Subcutaneous adipose tissue (tissue), 4 donors: ENCODE measurements around the gene XRCC3. TPM values are rescaled to one million over a fixed set of nuclear protein-coding genes. Genes with fewer than 3 reads are reported as not detected.

ENCODE experiments used
- total RNA-seq, 4 donors: library from RNA; depleted of rRNA; stranded (reverse); fragments of >200 nt; gene quantifications; one replicate each; pipeline ENCODE4 v1.1.0, GENCODE V29; 2016
- TF ChIP-seq, protein P1 (sequence below): fragments of 450-650 bp; IDR thresholded peaks from one replicate; pipeline ENCODE4 v1.5.1; 2016; ENCODE audit warnings: low read depth, mild to moderate bottlenecking, control low read depth, antibody characterized with exemption, moderate library complexity

XRCC3 gene
- total RNA-seq, 4 donors from 2014 or later = 2.4 to 6.0 (median 4.4) TPM

DNA sequence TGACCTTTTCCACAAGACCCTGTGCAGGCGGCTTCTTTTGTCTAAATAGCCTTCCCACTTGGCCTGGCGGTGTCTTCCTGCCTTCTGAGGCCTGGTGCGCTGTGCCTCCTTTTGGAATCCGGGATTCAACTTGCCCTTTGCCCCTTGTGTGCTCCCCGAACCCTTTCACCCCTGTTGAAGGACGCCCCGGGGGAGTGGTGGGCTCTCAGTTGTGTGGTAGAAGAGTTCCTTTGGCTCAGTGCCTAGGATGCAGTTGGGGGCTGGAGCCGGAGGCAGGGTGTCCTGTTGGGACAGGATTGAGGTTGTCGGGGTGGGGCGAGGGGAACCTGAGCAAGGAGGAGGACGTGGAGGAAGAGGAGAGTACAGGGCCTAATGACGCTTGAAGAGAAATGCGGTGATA, 51.7 kb downstream of the XRCC3 start:
- TF ChIP-seq, protein P1, sequence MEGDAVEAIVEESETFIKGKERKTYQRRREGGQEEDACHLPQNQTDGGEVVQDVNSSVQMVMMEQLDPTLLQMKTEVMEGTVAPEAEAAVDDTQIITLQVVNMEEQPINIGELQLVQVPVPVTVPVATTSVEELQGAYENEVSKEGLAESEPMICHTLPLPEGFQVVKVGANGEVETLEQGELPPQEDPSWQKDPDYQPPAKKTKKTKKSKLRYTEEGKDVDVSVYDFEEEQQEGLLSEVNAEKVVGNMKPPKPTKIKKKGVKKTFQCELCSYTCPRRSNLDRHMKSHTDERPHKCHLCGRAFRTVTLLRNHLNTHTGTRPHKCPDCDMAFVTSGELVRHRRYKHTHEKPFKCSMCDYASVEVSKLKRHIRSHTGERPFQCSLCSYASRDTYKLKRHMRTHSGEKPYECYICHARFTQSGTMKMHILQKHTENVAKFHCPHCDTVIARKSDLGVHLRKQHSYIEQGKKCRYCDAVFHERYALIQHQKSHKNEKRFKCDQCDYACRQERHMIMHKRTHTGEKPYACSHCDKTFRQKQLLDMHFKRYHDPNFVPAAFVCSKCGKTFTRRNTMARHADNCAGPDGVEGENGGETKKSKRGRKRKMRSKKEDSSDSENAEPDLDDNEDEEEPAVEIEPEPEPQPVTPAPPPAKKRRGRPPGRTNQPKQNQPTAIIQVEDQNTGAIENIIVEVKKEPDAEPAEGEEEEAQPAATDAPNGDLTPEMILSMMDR = no peak

DNA sequence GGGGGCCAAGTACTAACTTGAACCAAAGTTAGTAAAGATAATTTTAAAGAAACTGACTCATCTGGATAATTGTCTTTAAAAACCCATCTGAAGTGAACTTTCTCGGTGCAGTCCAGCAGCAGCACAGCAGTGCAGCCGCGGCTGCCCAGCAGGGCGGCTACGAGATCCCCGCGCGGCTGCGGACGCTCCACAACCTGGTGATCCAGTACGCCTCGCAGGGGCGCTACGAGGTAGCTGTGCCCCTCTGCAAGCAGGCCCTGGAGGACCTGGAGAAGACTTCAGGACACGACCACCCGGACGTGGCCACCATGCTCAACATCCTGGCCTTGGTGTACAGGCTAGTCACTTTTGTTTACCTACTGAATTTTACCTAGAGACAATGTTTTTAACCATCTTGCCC, 52.7 kb downstream of the XRCC3 start:
- TF ChIP-seq, protein P1 = no peak

DNA sequence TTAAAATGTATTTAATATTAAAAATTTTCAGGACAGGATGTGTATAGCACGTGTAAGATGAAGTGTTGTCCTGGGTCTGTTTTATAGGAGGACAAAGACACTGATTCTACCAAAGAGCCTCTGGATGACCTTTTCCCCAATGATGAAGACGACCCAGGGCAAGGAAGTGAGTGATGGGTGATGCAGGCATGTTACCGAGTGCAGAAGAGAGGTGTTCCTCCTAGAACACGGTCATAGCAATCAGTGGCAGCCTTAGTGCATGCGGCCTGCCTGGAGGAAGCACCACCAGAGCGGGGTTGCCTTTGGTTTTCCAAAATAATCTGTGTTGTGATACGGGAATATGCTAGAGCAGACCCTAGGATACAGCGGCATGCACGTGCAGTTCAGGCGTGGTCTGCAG, 53.2 kb downstream of the XRCC3 start:
- TF ChIP-seq, protein P1 = no peak

DNA sequence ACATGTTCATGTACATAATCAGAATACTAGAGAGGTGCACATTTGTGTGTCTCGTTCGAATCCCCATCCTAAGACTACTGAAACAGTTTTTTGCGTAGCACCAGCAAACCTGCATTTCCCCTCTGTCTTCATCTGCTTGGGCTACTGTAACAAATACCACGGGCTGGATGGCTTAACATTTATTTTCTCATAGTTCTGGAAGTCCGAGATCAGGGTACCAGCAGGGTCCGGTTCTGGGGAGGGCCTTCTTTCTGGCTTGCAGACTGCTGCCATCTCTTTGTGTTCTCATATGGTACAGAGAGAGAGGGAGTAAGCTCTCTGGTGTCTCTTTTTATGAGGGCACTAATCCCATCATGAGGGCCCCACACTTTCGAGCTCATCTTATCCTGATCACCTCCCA, 55.6 kb downstream of the XRCC3 start:
- TF ChIP-seq, protein P1 = no peak

DNA sequence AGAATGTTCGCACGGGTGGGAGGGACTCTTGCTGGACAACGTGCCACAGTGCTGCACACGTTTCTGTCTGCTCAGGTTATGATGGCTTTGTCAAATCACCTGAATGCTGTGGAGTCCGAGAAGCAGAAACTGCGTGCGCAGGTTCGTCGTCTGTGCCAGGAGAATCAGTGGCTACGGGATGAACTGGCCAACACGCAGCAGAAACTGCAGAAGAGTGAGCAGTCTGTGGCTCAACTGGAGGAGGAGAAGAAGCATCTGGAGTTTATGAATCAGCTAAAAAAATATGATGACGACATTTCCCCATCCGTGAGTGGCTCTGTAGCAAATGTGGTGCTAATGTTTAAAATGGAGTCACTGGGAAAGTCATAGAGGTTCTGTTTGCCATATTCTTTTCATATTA, 57.8 kb downstream of the XRCC3 start:
- TF ChIP-seq, protein P1 = no peak

DNA sequence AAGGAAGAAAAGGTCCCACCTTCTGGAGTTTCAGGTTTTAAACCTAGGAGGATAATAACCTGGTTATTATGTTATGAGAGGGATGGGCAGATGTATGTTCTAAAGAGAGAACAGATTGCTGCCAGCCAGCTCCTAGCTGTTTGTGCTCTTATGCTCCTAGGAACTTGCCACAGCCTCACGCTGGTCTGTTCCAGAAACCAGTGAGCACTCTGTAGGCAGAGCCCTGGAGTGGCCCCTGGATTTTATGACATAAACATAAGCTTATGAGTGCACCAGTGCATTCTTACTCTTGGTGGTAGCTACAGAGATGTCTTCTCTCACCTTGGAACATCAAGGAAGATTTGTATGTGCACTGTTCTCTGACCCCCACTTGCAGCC, 58.5 kb downstream of the XRCC3 start:
- TF ChIP-seq, protein P1 = no peak

DNA sequence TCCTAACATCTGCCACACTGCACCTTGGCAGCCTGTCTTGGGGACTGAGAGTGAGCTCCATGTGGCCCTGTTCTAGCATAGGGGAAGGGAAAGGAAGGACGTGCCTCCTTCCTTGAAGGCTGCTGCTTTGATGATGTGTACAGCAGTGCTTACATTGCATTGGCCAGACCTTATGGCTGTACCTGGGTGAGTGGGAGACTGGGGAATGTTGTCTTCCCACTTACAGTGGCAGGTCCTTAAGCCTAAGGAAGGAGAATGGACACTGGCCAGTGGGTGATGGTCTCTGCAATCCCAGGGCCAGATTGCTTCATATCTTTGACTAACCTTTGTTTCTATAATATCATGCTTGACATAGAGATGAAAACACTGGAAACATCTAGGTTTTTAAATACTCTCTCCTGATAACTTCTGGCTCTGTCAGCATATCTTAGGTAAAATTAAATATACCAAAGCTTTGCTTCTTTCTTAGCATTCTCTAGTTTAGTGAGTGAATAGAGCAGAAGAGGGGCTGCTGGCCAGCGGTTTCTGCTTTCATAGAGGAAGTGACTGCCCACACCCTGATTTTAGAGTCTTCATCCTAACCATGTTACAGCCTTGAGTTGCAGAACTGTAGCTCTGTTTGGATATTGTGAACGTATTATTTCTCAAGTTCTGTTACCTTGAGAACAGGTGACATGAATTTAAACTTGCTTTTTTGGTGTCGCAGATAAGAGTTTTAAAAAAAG, 59.1 kb downstream of the XRCC3 start:
- TF ChIP-seq, protein P1 = no peak
